ENCODE data around the gene TCEA2. TPM values are rescaled to one million over a fixed set of nuclear protein-coding genes. Genes with fewer than 3 reads are reported as not detected.
A peak's percentile ranks its signal among the peaks of the same experiment; 100 is the strongest.

Gene TCEA2
- total and polyA plus RNA-seq, 2 of the 13 experiments (the other 11 are each of a cell fraction or from before 2014, with no cell fraction given), result 28.1 to 33.7 TPM

DNA sequence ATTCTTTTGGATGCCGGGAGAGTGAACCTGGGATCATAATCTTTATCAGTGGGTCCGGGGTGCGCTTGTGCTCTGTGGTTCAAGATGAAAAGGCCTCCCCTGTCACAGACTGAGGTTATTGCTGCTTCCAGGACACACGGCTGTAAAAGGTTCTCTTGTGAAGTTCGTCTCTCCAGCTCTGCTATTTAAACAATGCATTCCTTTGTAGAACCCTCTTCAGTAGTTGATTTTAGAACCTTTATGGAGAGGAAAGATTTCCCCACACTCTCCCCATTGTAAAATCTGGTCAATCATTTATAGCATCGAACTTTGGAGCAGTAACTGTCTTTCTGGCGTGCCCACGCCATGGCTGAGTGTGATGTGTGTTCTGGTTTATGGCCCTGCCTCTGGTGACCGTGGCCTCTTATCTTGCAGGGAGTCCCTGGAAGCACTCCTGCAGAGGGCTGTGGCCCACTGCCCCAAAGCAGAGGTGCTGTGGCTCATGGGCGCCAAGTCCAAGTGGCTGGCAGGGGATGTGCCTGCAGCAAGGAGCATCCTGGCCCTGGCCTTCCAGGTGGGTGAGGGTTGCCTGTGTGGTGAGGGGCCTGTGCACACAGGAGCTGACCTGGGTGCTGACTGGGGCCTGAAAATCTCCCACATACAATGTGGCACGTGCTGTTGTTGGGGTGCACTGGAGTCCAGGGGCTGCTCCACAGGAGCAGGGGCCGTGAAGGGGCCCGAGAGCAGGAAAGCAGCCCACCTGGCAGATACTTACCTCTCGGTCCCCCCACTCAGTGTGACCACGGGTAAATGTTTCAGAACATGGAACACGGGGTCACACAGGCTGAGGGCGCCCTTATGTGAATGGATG lies 38.6 kb upstream of the TCEA2 start (continued):
- TF ChIP-seq MIER3 (CRISPR knock-in tag; IDR thresholded peaks at IDR 0.05; ENCODE audit: borderline replicate concordance) (no peak), ZNF343 (CRISPR knock-in tag; IDR thresholded peaks at IDR 0.05) (peak; percentile 4; the same call in 1 of the 2 replicates), MED13 (CRISPR knock-in tag; IDR thresholded peaks at IDR 0.05) (no peak), HNF4G (IDR thresholded peaks at IDR 0.05; ENCODE audit: borderline replicate concordance, low read depth, low read length) (peak; percentile 74; the same call in 1 of the 2 replicates), HNF4G (CRISPR knock-in tag; IDR thresholded peaks at IDR 0.05; ENCODE audit: borderline replicate concordance, low read depth) (0 out of 2 replicates have a peak, but pooled peaks have one; percentile 14), NRL (CRISPR knock-in tag; IDR thresholded peaks at IDR 0.05; ENCODE audit: borderline replicate concordance) (no peak), SRY (CRISPR knock-in tag; IDR thresholded peaks at IDR 0.05) (peak; percentile 83), RFXANK (CRISPR knock-in tag; IDR thresholded peaks at IDR 0.05) (no peak), SNRNP70 (IDR thresholded peaks at IDR 0.05; ENCODE audit: low read depth, low read length) (no peak), ZNF326 (CRISPR knock-in tag; IDR thresholded peaks at IDR 0.05; ENCODE audit: borderline replicate concordance) (no peak), KDM1A (CRISPR knock-in tag; IDR thresholded peaks at IDR 0.05) (no peak), ZNF615 (CRISPR knock-in tag; IDR thresholded peaks at IDR 0.05; ENCODE audit: borderline replicate concordance) (no peak), ZNF550 (CRISPR knock-in tag; IDR thresholded peaks at IDR 0.05; ENCODE audit: borderline replicate concordance) (0 out of 2 replicates have a peak, but pooled peaks have one; percentile 41), RNF2 (conservative IDR thresholded peaks at IDR 0.05; ENCODE audit: low read depth) (peak; percentile 38; the same call in 1 of the 2 replicates), ZNF12 (CRISPR knock-in tag; IDR thresholded peaks at IDR 0.05) (peak; percentile 57; the same call in 1 of the 2 replicates), ZFP36L2 (CRISPR knock-in tag; IDR thresholded peaks at IDR 0.05) (no peak), ZNF317 (CRISPR knock-in tag; IDR thresholded peaks at IDR 0.05) (0 out of 2 replicates have a peak, but pooled peaks have one; percentile 19)
- TF ChIP-seq, protein P1, sequence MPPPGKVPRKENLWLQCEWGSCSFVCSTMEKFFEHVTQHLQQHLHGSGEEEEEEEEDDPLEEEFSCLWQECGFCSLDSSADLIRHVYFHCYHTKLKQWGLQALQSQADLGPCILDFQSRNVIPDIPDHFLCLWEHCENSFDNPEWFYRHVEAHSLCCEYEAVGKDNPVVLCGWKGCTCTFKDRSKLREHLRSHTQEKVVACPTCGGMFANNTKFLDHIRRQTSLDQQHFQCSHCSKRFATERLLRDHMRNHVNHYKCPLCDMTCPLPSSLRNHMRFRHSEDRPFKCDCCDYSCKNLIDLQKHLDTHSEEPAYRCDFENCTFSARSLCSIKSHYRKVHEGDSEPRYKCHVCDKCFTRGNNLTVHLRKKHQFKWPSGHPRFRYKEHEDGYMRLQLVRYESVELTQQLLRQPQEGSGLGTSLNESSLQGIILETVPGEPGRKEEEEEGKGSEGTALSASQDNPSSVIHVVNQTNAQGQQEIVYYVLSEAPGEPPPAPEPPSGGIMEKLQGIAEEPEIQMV (CRISPR knock-in tag; IDR thresholded peaks at IDR 0.05; ENCODE audit: low read depth), result peak; percentile 83; the same call in 1 of the 2 replicates
- TF ChIP-seq, protein P2, sequence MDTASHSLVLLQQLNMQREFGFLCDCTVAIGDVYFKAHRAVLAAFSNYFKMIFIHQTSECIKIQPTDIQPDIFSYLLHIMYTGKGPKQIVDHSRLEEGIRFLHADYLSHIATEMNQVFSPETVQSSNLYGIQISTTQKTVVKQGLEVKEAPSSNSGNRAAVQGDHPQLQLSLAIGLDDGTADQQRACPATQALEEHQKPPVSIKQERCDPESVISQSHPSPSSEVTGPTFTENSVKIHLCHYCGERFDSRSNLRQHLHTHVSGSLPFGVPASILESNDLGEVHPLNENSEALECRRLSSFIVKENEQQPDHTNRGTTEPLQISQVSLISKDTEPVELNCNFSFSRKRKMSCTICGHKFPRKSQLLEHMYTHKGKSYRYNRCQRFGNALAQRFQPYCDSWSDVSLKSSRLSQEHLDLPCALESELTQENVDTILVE (CRISPR knock-in tag; IDR thresholded peaks at IDR 0.05), result no peak; the same call in 1 of the 2 replicates
- TF ChIP-seq, protein P3, sequence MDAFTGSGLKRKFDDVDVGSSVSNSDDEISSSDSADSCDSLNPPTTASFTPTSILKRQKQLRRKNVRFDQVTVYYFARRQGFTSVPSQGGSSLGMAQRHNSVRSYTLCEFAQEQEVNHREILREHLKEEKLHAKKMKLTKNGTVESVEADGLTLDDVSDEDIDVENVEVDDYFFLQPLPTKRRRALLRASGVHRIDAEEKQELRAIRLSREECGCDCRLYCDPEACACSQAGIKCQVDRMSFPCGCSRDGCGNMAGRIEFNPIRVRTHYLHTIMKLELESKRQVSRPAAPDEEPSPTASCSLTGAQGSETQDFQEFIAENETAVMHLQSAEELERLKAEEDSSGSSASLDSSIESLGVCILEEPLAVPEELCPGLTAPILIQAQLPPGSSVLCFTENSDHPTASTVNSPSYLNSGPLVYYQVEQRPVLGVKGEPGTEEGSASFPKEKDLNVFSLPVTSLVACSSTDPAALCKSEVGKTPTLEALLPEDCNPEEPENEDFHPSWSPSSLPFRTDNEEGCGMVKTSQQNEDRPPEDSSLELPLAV (CRISPR knock-in tag; conservative IDR thresholded peaks at IDR 0.05; ENCODE audit: low read depth), result no peak
- TF ChIP-seq, protein P4, sequence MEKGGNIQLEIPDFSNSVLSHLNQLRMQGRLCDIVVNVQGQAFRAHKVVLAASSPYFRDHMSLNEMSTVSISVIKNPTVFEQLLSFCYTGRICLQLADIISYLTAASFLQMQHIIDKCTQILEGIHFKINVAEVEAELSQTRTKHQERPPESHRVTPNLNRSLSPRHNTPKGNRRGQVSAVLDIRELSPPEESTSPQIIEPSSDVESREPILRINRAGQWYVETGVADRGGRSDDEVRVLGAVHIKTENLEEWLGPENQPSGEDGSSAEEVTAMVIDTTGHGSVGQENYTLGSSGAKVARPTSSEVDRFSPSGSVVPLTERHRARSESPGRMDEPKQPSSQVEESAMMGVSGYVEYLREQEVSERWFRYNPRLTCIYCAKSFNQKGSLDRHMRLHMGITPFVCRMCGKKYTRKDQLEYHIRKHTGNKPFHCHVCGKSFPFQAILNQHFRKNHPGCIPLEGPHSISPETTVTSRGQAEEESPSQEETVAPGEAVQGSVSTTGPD (CRISPR knock-in tag; IDR thresholded peaks at IDR 0.05), result peak; percentile 91; the same call in 1 of the 2 replicates
- TF ChIP-seq, protein P5, sequence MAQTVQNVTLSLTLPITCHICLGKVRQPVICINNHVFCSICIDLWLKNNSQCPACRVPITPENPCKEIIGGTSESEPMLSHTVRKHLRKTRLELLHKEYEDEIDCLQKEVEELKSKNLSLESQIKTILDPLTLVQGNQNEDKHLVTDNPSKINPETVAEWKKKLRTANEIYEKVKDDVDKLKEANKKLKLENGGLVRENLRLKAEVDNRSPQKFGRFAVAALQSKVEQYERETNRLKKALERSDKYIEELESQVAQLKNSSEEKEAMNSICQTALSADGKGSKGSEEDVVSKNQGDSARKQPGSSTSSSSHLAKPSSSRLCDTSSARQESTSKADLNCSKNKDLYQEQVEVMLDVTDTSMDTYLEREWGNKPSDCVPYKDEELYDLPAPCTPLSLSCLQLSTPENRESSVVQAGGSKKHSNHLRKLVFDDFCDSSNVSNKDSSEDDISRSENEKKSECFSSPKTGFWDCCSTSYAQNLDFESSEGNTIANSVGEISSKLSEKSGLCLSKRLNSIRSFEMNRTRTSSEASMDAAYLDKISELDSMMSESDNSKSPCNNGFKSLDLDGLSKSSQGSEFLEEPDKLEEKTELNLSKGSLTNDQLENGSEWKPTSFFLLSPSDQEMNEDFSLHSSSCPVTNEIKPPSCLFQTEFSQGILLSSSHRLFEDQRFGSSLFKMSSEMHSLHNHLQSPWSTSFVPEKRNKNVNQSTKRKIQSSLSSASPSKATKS (CRISPR knock-in tag; IDR thresholded peaks at IDR 0.05), result no peak
